Activated T-cell treated with anti-CD3 and anti-CD28 coated beads for 48 hours (primary cell): ENCODE data around the gene PHRF1.
"Not testable (repeated sequence)": the region's sequence is repeated elsewhere in the genome, so short reads cannot be mapped to it uniquely, and the experiment has no call there.

Source experiments
- DNase-seq: peaks from one replicate; pipeline ENCODE4 v3.0.0-alpha.2; 2020; ENCODE audit warnings: low read depth

The PHRF1 gene

GRCh38 chr11:654444-654843 is 78.2 kb downstream of the PHRF1 start:
- DNase-seq, result not testable (repeated sequence)

DNA sequence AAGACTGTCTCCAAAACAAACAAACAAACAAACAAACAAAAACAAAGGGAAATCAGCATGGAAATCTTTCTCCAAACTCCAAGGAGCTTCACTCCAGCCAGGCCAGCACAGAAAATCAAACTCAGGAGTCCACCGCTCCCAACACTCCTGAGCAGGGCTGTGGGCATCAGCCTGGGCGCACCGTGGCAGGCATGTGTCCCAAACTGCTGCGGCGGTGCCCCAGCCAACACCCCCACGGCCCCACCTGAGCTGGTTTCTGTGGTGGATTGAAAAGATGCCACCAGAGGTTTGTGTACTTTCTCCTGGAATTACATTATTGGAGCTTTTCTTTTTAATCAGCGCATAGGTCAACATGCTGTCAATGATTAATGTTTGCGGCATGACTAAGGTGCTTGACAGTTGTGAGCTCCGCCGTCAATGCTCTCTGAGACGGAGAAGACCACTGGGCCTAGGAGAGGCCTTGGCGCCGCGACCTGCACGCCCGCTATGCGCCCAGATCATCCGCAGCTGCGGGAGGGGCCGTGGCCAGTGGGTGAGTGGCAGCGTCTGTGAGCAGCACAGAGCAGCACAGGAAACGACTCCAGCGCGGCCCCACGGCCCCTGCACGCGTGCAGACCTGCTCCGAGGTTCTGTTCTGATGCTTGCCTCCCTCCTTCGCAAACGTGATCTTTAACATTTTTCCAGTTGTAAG is 78.9 kb downstream of the PHRF1 start:
- DNase-seq, result no peak

- DNase-seq, result no peak
Measured at GRCh38 chr11:656426-656825, 80.2 kb downstream of the PHRF1 start.

GRCh38 chr11:656866-657265 is 80.6 kb downstream of the PHRF1 start:
- DNase-seq, result no peak

GRCh38 chr11:657691-658126 is 81.4 kb downstream of the PHRF1 start:
- DNase-seq, result no peak

DNA sequence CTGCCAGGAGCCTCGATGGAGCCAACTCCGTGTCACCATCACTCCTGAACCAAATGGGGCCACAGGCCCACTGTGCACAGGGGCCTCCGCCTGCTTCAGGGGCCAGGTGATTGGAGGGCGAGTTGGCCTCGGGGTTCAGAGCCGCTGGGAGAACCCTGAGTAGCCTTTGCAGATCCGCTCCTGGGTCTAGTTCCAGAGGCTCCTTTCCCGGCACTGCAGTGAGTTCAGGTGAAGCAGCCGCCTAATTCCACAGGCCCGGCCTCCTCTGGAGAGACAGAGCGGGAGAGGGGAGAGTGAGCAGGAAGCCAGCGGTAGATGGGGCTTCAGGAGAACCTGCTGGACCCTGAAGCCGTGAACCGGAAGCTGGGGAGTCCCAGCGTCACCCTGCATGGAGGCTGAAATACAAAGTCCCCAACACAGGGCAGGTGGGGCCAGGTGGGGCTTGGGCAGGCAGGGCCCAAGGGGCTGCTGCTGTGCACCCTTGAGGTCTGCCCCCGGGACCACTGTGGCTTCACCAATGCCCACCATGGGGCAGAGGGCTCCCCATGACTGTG is 83.3 kb downstream of the PHRF1 start:
- no peak for DNase-seq

- DNase-seq, result no peak
Measured at GRCh38 chr11:660281-660680, 84.0 kb downstream of the PHRF1 start.

- no peak for DNase-seq
Measured at GRCh38 chr11:660681-661444, 84.6 kb downstream of the PHRF1 start.
